ENCODE measurements around the gene ADK. TPM values are rescaled to one million over a fixed set of nuclear protein-coding genes. Genes with fewer than 3 reads are reported as not detected.

ADK gene
- total and polyA plus RNA-seq, 2 of the 13 experiments (the other 11 are each of a cell fraction or from before 2014, with no cell fraction given), result 48.6 to 79.1 TPM

DNA sequence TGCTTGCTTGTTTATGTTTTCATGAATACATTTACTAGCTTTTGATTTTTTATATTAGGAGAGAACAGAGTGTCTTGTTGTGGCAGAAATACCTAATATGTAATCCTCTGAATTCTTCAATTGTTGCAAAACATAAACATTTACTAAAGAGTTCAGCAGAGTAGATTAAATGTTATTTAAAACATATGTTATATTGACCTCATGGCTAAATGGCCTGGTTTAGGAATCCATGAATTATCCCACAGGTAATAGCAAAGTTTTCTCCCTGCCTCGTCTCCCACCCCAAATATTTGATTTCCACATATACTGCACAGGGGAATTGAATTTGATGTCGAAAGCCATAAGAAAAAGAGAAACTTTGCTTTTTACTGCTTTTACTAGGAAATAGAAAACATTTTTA is 111.8 kb downstream of the ADK start:
- intact Hi-C loops (cut with micrococcal nuclease; ENCODE audit: unreplicated experiment) (no loop called here), in situ Hi-C loops (cut with HindIII; ENCODE audit: extremely low pct_ligation_motif_present, low pct_unique_long_range_greater_than_20kb) (loop anchor here (10.0 kb wide), 1 partner anchor 832 kb away; a partner anchor contains a TSS)
- Histone ChIP-seq H3K27ac (ENCODE audit: extremely low read length, insufficient read depth, low read length) (no peak overlapping the region), H3K4me3 (replicated peaks in 1 of 3; ENCODE audit: insufficient read depth in 1 of 3, low read depth in 2 of 3, low read length in 3 of 3) (no peak overlapping the region), H3K4me2 (ENCODE audit: low read depth, low read length) (no peak overlapping the region), H3K36me3 (replicated peaks in 1 of 2; ENCODE audit: control insufficient read depth in 1 of 2, insufficient read depth in 2 of 2, low read length in 2 of 2) (0 out of 5 replicates have a peak, but pooled peaks cover 0 to 3% of the 10 kb centered on the region in 2 experiments), H3K27me3 (ENCODE audit: control insufficient read depth in 1 of 2, insufficient read depth in 2 of 2, low read length in 2 of 2) (no peaks in the 10 kb centered on the region), H3K79me2 (ENCODE audit: insufficient read depth, low read length) (peaks cover 16% of the 10 kb centered on the region), H4K20me1 (ENCODE audit: insufficient read depth, low read length) (no peaks in the 10 kb centered on the region), H3K9me3 (ENCODE audit: low read length) (no peaks in the 10 kb centered on the region), H3K9ac (ENCODE audit: insufficient read depth, low read depth, low read length) (no peak overlapping the region), H2AFZ (ENCODE audit: low read length) (no peak overlapping the region), H3K4me1 (ENCODE audit: insufficient read depth, low read length) (peaks cover 5% of the 10 kb centered on the region; the same call in 1 of the 2 replicates)
- DNase-seq (ENCODE audit: low spot score) (no peak), FAIRE-seq (no peak), ATAC-seq (no peak)
- 94% methylated on average over 2 of the region's 2 CpGs for WGBS (ENCODE audit: low lambda C conversion rate)
- ChIA-PET CTCF (ENCODE audit: low intra/inter-chr PET ratio, low total read pairs) (no interaction called here), POLR2A (no interaction called here)
- BruUV-seq (replicated peaks), result no TSS peak
- no peak for TF ChIP-seq ZNF609 (CRISPR knock-in tag; IDR thresholded peaks at IDR 0.05; ENCODE audit: borderline replicate concordance)
- TF ChIP-seq TEF (CRISPR knock-in tag; IDR thresholded peaks at IDR 0.05), result no peak
- no peak for TF ChIP-seq PRDM4 (CRISPR knock-in tag; IDR thresholded peaks at IDR 0.05; ENCODE audit: borderline replicate concordance)
- TF ChIP-seq REXO4 (CRISPR knock-in tag; IDR thresholded peaks at IDR 0.05; ENCODE audit: borderline replicate concordance), result no peak
- no peak for TF ChIP-seq CEBPG (CRISPR knock-in tag; IDR thresholded peaks at IDR 0.05)
- no peak for TF ChIP-seq ZNF784 (CRISPR knock-in tag; IDR thresholded peaks at IDR 0.05; ENCODE audit: borderline replicate concordance)
- TF ChIP-seq GLI4 (CRISPR knock-in tag; IDR thresholded peaks at IDR 0.05; ENCODE audit: borderline replicate concordance), result no peak
- no peak for TF ChIP-seq ZFP37 (CRISPR knock-in tag; IDR thresholded peaks at IDR 0.05; ENCODE audit: borderline replicate concordance)
- no peak for TF ChIP-seq JARID2 (CRISPR knock-in tag; IDR thresholded peaks at IDR 0.05; ENCODE audit: insufficient replicate concordance)
- TF ChIP-seq CCDC6 (CRISPR knock-in tag; IDR thresholded peaks at IDR 0.05), result no peak
- no peak for TF ChIP-seq GTF3A (CRISPR knock-in tag; conservative IDR thresholded peaks at IDR 0.05)
- no peak for TF ChIP-seq PLRG1 (conservative IDR thresholded peaks at IDR 0.05)
- TF ChIP-seq ZNF761 (CRISPR knock-in tag; conservative IDR thresholded peaks at IDR 0.05), result no peak
- no peak for TF ChIP-seq ZNF33A (CRISPR knock-in tag; IDR thresholded peaks at IDR 0.05; ENCODE audit: borderline replicate concordance)
- TF ChIP-seq, protein P1, sequence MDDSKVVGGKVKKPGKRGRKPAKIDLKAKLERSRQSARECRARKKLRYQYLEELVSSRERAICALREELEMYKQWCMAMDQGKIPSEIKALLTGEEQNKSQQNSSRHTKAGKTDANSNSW (CRISPR knock-in tag; IDR thresholded peaks at IDR 0.05; ENCODE audit: borderline replicate concordance), result no peak
- TF ChIP-seq ZNF780A (CRISPR knock-in tag; IDR thresholded peaks at IDR 0.05), result no peak
